Measurements from ENCODE around the gene ATXN2L. TPM values are rescaled to one million over a fixed set of nuclear protein-coding genes. Genes with fewer than 3 reads are reported as not detected.

Gene ATXN2L
- total and polyA plus RNA-seq, 10 of the 15 experiments (the other 5 are each of a cell fraction or from before 2014, with no cell fraction given) = 3.5 to 210 (median 61.1) TPM

GRCh38 chr16:28846080-28846932, 23.5 kb downstream of the ATXN2L start, which contains the start of gene TUFM (continued):
- TF ChIP-seq E2F4 (IDR thresholded peaks at IDR 0.05; ENCODE audit: low read depth, low read length) (peak; percentile 31; the same call in 1 of the 2 replicates), NFYA (IDR thresholded peaks at IDR 0.05; ENCODE audit: borderline replicate concordance, low read depth, low read length) (no peak), PAX8 (IDR thresholded peaks at IDR 0.05) (no peak), NRF1 (conservative IDR thresholded peaks at IDR 0.05; ENCODE audit: low read depth, low read length) (no peak), USF2 (IDR thresholded peaks at IDR 0.05; ENCODE audit: borderline replicate concordance, low read depth, low read length) (no peak), ZNF592 (IDR thresholded peaks at IDR 0.05) (no peak), KLF5 (IDR thresholded peaks at IDR 0.05; ENCODE audit: partially characterized antibody) (peak; percentile 80), IKZF1 (conservative IDR thresholded peaks at IDR 0.05) (peak; percentile 96), ZNF217 (IDR thresholded peaks at IDR 0.05) (no peak), RFX5 (IDR thresholded peaks at IDR 0.05; ENCODE audit: low read depth, low read length) (no peak; the same call in 1 of the 2 replicates), BCL11A (IDR thresholded peaks at IDR 0.05; ENCODE audit: low read depth, low read length) (no peak), ZNF687 (IDR thresholded peaks at IDR 0.05) (no peak), NFIC (IDR thresholded peaks at IDR 0.05; ENCODE audit: low read depth, low read length) (no peak), CEBPZ (IDR thresholded peaks at IDR 0.05; ENCODE audit: low read depth, low read length) (no peak)

Measured in GM12878 (cell line).